ENCODE results near the gene XKRX.

The XKRX gene

DNA sequence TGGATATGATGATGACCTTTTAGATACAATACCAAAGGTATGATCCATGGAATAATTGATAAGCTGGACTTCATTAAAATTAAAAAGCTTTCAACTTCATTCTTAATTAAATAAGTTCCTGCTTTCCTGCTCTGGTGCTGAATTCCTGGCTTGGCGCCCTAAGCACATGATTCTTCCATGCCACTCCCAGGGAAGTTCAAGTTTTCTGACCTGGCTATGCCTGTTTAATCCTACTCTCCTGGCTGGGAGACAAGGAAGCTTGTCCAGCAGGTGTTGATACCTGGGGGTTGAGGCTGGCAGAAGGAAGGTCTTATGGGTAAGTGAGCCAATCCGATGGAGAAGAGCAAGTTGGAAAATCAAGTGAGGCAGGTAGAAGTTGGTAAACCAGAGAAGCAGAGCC is 24.3 kb downstream of the XKRX start:
- FAIRE-seq, result no peak
- DNase-seq (ENCODE audit: insufficient read length, low spot score), result no peak

DNA sequence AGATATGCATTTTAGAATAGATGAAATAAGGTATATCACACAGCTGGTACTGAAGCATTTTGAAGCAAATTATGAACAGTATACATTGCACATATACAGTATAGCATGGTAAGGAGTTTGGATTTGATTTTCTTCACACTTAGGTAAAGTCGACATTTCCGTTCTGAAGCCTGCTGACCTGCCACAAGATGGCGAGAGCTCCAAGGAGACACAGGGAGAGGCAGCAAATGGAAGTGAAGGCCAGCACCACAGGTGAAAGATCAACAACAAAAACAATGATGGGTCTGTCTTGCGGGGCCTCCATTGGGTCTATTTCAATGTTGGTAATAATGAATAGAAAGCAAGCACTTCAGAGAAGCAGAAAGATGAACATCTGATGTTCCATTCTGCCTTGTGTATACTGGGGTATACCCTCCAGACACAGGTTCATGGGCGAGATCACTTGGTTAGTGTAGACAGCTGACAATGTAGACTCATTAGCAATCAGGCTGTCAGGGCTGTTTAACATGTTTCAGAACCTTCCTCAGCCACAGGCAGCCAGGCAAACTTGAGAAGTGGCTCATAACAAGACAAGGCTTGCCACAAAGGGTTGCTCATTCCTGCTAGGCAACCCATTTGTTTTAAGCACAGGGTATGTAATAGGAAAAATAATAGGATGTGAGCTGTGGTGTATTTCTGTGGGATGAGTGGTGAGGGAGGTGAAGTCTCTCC is 33.2 kb downstream of the XKRX start:
- FAIRE-seq, result no peak
- DNase-seq (ENCODE audit: insufficient read length, low spot score), result peak; percentile 3

DNA sequence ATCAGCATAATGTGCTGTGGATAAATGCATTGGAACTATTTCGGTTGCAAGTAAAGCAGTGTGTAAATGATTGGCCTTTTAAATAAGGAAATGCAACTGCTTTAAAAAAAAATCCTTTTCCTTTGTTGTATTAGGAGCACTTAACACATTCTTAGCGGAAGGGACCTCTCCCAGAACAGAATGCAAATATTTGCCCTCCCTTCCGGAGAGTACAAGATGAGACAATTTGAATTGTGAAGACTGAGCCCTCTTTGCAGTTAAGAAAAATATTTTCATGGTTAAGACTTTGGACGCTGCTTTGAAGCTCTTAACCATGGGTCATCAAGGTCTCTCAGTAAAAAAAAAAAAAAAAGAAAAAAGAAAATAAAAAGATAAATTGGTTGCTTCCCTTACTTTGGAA is 45.1 kb downstream of the XKRX start:
- no peak for FAIRE-seq
- no peak for DNase-seq (ENCODE audit: insufficient read length, low spot score)

DNA sequence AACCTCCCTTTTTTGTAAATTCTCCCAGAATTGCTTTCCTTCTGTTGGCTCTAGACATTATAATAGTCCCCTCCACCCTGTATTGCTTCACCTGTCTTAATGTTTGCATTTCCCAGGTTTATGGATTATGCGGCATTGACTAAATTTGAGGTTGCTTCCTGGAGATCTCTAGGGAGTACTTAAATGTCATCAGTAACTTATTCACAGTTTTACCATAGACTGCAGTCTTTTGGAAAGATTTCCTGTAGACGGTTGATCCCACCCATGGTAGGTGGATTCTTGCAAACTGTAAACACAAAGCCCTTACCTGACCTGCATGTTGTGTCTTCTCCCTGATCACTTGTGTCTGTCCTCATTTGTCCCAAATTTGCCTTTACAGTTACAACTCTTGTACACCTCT is 48.3 kb downstream of the XKRX start:
- FAIRE-seq, result no peak
- no peak for DNase-seq (ENCODE audit: insufficient read length, low spot score)

DNA sequence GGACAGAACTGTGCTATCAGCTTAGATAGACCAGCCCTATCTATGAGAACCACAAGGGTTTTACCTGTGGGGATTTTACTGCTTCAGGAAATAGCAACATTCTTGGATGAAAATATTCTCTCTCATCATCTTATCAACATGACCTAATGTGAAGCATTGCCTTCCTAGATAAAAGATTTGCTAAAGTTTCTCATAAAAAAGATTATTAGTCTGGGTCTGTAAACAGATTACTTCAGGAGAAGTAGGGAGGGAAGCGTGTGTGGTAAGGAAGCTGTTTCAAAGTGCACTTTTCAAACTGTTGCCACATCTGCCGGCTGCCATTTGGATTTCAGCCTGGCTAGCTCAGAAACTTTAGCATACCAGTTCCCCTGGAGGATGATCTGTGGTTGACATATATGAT is 54.4 kb downstream of the XKRX start, which contains the start of gene NOX1:
NOX1 (minus strand) TSS at position 35 of the 400 bp plus-strand sequence. CDS start 220 bp downstream, outside the sequence.
- DNase-seq (ENCODE audit: insufficient read length, low spot score) (no peak), FAIRE-seq (no peak)

DNA sequence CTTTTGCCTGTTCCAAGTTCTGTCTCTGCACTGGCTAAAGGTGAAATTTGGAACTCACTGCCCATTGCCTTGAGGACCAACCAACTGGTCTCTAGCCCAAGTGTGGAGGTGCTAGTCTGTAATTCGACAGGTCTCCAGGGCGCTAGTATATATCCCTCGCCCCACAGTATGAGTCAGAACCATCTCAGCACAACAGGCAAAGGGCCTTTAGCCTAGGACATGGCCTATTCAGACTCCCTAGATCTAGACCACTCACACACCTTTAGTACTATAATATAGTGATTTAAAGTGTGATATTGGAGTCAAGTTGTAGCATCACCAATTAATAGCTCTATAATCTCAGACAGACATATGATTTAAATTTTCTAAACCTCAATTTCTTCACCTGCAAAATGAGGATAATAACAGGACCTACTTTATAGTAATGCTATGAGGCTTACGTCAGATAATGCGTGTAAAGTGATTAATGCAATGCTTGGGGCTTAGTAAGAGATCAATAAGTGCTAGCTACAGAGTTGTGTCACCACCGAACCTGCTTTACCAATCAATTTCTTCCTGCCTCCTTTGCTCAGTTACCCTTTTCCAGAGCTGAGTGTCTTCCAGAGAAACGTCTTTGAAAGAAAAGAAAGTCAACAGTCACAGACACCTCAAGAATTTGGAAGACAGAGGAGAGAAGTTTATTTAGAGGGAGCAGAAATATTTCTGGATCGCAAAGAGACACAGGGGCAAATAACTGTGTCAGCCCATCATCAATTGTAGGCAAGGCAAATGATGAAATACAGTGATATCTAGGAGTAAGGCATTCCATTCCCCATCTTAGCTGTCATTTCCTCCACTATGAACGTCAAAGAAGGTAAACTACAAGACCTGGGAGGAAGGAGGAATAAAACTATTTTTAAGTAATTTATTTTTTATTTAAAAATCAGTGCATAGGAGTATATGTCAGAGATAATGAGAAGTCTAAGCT is 56.8 kb downstream of the XKRX start:
- DNase-seq (ENCODE audit: insufficient read length, low spot score) (no peak), FAIRE-seq (no peak)

DNA sequence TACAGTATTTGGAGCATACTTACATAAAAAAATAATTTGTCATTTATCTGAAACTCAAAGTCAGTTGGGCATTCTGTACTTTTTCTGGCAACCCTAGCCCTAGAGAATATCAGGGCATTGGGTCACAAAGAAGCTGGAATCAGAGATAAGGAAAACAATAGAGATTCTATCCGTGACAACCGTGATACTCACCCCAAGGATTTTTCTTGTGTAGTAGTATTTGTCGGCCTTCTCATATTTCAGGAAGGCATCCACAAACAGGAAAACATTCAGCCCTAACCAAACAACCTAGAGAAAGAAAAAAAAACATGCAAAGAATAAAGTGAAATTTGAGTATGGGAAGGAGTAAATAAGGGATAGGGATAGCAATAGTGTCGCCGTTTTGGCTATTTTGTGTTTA is 58.2 kb downstream of the XKRX start:
- DNase-seq (ENCODE audit: insufficient read length, low spot score) (no peak), FAIRE-seq (no peak)

DNA sequence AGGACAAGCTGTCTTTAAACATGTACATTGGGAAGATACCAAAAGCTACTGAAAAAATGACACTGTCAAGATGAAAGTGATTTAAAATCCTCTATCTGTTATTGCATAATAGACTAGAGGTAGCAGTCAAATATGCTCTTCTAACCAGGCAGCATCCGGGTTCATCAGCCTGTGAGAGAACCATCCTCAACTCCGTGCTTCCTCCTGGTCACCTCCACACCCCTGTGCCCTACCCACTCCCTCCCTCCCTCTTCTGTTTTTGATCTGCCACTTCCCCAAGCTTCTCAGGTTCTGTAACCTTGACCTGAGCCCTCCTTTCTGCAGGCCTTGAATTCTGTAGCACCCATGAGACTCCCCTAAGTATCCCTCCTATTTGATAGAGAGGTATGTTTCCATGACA is 60.4 kb downstream of the XKRX start:
- no peak for FAIRE-seq
- DNase-seq (ENCODE audit: insufficient read length, low spot score), result no peak

DNA sequence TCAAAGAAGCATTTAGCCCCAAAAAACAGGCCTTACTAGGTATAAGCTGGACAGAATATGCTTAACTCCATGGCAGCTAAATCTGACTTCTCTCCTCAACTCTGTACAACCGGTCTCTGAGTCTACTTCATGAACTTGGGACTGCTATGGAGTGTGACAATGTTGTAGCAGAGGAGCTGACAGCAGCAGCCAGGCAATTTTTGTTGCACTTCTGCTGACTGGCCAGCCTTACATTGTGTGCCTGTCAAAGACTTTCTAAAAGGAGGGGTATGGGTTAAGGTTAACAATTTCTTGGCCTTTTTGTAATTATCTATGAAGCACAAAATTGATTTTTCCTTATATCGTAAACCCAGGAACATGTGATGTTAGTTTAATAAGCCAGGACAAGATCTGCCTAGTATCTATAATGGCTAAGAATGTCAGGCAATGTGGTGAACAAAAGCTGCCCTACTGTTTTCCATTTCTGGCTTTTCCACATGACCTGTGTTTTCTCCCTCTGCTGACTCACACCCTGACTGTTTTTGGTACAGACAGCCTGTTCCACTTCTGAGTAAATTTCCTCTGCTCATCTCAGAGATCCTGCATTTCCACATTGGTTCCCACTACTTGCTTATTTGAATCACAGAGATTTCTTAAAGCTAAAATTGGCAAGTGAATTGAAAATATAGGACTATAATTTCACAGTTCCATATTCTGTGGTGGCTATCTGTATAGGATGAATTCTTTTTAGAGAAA is 63.9 kb downstream of the XKRX start:
- DNase-seq (ENCODE audit: insufficient read length, low spot score) (no peak), FAIRE-seq (no peak)

Data from HTR-8/SVneo (cell line).